Hepatic stellate cell (primary cell): ENCODE measurements around the gene C2orf81.
A peak's percentile ranks its signal among the peaks of the same experiment; 100 is the strongest.
"Not testable (repeated sequence)": the region's sequence is repeated elsewhere in the genome, so short reads cannot be mapped to it uniquely, and the experiment has no call there.

Source experiments
- DNase-seq: peaks from one replicate; pipeline ENCODE4 v3.0.0; 2011; ENCODE audit warnings: low spot score

C2orf81 gene

GRCh38 chr2:74442483-74443297 is 21.3 kb upstream of the C2orf81 start:
- DNase-seq, result not testable (repeated sequence)

GRCh38 chr2:74441690-74442482 is 20.5 kb upstream of the C2orf81 start, which contains the start of gene RTKN:
RTKN (minus strand) TSS chr2:74441937; CDS start chr2:74441816, 121 bp downstream.
- no peak for DNase-seq

- no peak for DNase-seq
These were observed 19.8 kb upstream of the C2orf81 start for GRCh38 chr2:74441170-74441689.

DNA sequence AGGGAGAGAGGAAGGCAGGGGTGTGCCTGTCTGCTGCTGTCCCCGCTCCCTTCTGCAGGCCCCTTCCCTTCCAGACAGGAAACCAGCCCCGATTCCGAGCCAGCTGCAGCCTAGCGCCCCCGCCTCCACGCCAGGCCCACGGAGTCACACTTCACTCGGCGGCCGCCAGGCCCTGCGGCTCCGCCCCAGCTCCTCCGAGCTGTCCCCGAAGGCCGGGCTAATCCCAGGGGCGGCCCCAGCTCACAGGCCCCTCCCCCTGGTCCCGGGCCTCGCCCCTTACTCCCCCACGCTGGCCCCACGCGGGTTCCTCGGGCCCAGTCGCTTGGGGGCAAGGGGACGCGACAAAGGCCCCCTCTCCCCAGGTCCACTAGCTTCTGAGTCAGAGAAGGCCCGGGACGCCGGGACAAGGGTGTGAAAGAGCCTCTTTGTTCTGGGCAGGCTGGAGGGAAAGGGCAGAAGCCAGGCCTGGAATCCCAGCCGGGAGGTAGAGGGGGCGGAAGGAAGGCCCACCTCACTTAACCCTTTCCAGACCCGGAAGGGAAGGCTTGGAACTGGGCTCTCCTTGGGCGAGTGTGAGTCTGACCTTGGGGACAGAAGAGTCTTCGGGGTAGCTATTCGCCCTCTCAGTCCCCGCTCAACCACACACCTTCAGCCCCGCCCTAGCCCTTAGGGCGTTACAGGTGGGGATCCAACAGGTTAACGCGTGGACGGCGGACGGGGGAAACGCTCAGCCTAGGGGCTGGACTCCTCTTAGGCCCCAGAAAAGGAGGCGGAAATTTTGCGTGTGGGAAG is 19.2 kb upstream of the C2orf81 start:
- peak; percentile 99 for DNase-seq

DNA sequence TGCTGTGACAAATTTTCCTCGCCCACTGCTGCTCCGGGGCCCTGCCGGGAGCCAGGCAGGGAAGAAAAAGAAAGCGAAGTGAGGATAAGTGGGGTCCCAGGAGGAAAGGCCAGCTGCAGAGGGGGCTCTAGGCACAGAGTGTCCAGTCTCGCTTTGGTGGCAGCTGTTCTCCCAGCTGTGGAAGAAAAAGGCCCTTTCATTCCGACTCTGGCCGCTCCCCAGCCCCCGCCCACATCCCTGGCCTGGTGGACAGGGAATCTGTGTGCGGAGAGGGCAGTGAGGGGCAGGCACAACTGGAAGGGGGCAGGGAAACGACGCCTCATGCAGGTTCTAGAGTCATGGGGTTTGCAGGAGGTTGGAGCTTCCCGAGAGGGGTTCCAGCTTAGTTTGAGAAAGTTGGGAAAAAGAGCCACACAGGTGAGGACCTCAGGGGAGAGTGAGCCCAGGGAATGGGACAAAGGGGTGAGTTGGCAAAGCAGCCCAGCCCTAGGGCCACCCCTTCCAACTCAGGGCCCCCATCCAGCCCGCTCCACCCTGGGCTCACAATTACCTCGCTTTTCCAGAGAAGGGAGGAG is 18.5 kb upstream of the C2orf81 start:
- DNase-seq, result peak; percentile 84

- DNase-seq, result no peak
These were observed 18.0 kb upstream of the C2orf81 start for GRCh38 chr2:74439373-74439772.

DNA sequence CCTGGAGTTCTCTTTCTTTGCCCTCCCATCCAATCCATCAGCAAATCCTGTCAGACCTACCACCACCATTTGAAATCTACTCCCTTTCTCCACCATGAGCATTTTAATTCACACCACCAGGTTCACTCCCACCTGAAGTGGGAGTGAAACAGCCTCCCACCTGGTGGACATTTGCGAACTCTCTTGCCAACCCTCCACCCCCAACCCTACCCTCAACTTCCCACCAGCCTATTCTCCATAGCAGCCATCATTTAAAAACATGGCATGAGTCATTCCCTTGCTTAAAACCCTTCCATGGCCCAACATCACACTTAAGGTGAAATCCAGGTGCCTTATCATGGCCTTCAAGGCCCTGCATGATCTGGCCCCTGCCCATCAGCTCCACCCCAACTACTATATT is 16.8 kb upstream of the C2orf81 start:
- DNase-seq, result no peak

GRCh38 chr2:74436848-74437695 is 15.7 kb upstream of the C2orf81 start:
- no peak for DNase-seq

DNA sequence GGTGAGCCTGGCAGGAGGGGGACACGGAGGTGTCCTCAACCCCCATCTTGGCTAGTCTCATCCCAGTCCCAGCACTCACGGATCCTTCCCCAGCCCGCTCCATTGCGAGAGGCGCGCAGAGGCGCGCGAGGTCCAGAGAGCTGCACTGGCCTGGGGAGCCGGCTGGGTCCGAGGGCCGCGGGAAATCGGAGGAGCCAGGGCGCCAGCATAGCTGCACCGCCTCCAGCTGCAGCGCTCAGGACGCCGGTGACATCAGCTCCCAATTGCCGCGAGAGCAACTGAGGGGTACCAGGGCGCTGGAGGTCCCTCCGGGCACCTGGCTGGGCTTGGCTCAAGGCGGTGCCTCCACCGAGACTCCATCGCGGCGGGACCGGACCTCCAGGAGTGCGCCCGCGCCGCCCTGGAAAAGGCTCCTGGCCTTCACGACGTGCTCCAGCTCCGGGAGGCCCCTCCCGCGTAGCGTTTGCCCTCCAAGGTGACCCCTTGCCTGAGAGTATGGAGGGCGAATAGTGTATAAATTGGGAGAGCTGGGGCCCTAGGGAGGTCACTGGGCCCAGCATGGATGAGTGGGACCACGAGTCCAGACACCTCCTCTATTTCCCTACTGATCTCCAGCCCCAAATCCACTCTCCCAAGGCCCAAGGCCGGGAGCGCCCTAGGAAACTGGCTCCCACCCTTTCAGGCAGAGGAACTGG is 14.8 kb upstream of the C2orf81 start:
- no peak for DNase-seq

GRCh38 chr2:74430502-74430901 is 9.1 kb upstream of the C2orf81 start:
- DNase-seq, result no peak

DNA sequence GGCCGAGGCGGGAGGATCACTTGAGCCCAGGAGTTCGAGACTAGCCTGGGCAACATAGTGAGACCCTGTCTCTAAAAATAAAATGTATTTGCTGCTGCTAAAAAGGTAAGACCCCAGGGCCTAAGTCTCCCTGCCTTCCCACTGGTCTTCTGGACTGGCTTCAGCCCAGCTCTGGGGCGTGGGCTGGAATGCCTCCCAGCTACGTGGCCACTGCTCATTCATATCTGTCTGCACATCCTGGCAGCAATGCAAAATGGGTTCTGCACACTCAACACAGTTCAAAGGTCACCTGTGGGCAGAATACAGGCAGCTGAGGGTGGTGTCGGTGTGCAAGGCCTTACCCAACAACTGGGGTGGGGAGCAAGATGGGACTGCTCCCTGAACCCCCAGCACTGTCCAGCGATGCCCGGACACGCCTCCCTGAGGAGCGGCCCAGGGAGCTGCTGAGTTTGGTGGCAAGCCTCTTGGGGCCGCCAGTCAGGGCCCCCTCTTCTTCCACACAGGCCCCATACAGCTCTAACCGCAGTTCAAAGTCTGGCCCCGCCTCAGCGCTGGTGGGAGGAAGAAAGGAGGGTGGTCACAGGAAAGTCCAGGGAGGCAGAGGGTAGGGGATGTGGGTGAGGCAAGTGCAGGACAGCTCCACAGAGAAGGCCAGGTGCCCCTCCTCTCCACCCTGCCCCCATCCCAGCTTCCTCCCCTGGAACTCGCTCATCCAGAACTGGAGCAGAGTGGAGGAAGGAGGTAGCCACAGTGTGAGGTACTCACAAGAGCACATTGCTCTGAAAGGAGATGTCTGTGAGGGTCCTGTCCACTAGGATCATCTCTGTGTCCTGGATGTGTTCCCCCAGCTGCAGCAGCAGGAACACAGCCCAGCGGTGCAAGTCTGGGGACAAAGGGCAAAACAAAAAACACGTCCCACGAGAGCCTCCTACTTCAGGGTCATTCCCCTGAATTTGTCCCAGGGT is 8.3 kb upstream of the C2orf81 start:
- no peak for DNase-seq

DNA sequence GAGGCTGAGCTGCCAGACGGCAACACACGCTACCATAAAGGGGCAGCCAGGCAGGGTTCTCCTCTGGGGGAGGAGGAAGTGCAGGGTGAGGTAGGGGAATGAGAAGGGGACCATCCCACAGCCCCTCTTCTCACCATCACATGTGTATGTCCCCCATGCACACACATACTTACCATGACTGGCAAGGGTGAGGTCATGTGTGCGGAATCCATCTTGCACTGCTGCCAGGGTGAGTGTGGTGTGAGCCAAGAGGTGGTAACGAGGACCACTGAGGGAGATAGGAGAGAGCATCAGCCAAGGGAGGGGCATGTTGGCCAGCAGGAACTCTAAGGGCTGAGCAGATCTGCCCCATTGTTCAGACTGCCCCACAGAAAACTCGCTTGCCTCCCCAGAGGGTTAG is 7.3 kb upstream of the C2orf81 start:
- no peak for DNase-seq

DNA sequence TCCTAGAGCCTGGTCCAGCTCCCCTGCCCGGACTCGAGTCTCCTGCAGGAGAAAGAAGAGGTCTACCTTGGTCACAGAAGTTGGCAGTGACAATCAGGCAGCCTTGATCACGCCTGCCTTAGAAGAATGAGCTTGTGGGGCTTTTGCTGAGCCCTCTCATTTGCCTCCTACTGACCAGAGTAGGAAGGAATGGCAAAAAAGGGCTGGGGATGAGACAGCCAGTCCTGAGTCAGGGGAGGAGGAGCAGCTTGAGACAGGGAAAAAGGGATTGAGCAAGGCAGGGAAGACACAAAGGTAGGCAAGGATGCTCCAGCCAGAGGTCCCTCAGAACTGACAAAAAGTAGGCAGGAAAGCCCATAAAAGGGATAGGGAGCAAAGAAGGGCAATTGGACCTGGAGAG is 6.1 kb upstream of the C2orf81 start:
- no peak for DNase-seq

- DNase-seq, result no peak
These were observed 4.9 kb upstream of the C2orf81 start for GRCh38 chr2:74426181-74426758.

GRCh38 chr2:74425523-74425922 is 4.1 kb upstream of the C2orf81 start:
- no peak for DNase-seq

- no peak for DNase-seq
These were observed 3.6 kb upstream of the C2orf81 start for GRCh38 chr2:74424995-74425406.

DNA sequence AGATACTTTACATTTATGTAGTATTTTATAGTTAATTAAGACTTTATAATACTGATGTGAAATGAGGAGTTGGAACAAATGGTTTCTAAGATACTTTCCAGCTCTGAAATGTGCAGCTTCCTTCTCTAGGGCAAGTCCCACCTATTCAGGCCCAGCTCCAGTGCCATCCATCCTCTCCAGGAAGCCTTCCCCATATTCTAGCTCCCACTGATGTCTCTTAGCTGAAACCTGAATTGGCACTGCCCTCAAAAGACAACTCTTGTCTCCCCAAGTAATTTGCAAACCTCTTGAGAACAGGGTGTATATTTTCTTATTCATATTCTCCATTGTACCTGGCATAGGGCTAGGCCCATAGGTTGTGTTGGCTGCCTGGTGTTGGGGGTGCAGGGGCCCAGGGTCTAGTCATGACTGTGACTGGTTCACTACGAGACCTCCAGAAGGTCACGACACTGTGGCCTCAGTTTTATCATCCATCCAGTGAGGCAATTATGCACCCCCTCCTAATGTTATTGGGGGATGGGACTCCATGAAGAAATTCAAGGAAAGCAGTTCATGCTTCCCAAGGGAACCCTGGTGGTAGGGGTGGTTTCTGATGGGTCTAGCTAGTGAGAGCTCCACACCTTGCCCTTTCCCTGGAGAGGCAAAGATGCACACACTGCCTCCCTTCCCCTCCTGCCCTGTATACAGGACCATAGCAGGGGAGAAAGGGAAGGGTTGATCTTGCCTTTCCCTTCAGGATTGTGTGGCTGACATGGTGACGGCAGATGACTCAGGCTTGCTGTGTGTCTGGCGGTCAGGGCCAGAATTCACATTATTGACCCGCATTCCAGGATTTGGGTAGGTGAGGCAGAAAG is 2.9 kb upstream of the C2orf81 start:
- DNase-seq, result no peak
